PC-9 (cell line): ENCODE measurements around the gene SAMD14. TPM values are rescaled to one million over a fixed set of nuclear protein-coding genes. Genes with fewer than 3 reads are reported as not detected.
A peak's percentile ranks its signal among the peaks of the same experiment; 100 is the strongest.

Experiments
- BruUV-seq: library from RNA; stranded (reverse); fragments of 400-500 nt; replicated peaks from 2 replicates; lab custom pipeline; 2021; lab: Mats Ljungman, UMichigan
- CTCF ChIA-PET: fragments of 300-600 bp; sonication (Branson Sonifier 250); formaldehyde crosslinking; loops from one replicate; lab custom pipeline; 2022; ENCODE audit warnings: antibody characterized with exemption; lab: Charles Lee
- POLR2A ChIA-PET: fragments of 300-600 bp; sonication (Branson Sonifier 250); formaldehyde crosslinking; loops from one replicate; lab custom pipeline; 2022; ENCODE audit warnings: antibody characterized with exemption; ENCODE audit not compliant: unreplicated experiment; lab: Charles Lee
- DNase-seq, 2 experiments: peaks; one replicate each; pipeline versions ENCODE4 v3.0.0 to v3.0.0-alpha.2; 2015 to 2022; ENCODE audit warnings: mixed read lengths in 1 of 2
- H2AFZ ChIP-seq: fragments of 200-600 bp; sonication (generic); 2 replicates; pipeline ENCODE4 v1.8.1; 2017; ENCODE audit warnings: antibody characterized with exemption
- H3F3A ChIP-seq: fragments of 200-600 bp; sonication (generic); 2 replicates; pipeline ENCODE4 v1.8.1; 2017; ENCODE audit warnings: antibody characterized with exemption, mild to moderate bottlenecking, low read depth; ENCODE audit not compliant: insufficient read depth
- H3K27ac ChIP-seq: fragments of 200-600 bp; sonication (generic); 2 replicates; pipeline ENCODE4 v1.6.1; 2016; ENCODE audit warnings: mixed run types
- H3K27me3 ChIP-seq: fragments of 200-600 bp; sonication (generic); 2 replicates; pipeline ENCODE4 v1.6.1; 2016; ENCODE audit warnings: low read depth, mixed run types; ENCODE audit not compliant: insufficient read depth
- H3K36me3 ChIP-seq: fragments of 200-600 bp; sonication (generic); 2 replicates; pipeline ENCODE4 v1.6.1; 2016; ENCODE audit warnings: low read depth, mixed run types
- H3K4me1 ChIP-seq: fragments of 200-600 bp; sonication (generic); replicated peaks from 2 replicates; pipeline ENCODE4 v1.6.1; 2016; ENCODE audit warnings: mixed run types; ENCODE audit not compliant: insufficient read depth
- H3K4me2 ChIP-seq: fragments of 200-600 bp; sonication (generic); 2 replicates; pipeline ENCODE4 v1.6.1; 2017; ENCODE audit warnings: mixed run types
- H3K4me3 ChIP-seq: fragments of 200-600 bp; sonication (generic); 2 replicates; pipeline ENCODE4 v1.6.1; 2016; ENCODE audit warnings: mixed run types
- H3K79me2 ChIP-seq: fragments of 200-600 bp; sonication (generic); 2 replicates; pipeline ENCODE4 v1.6.1; 2017; ENCODE audit warnings: low read depth, mixed run types
- H3K9me2 ChIP-seq: fragments of 200-600 bp; sonication (generic); 2 replicates; pipeline ENCODE4 v1.8.1; 2017; ENCODE audit warnings: mild to moderate bottlenecking; ENCODE audit not compliant: insufficient read depth
- H3K9me3 ChIP-seq: fragments of 200-600 bp; sonication (generic); 2 replicates; pipeline ENCODE4 v1.8.1; 2016; ENCODE audit warnings: low read depth; ENCODE audit not compliant: insufficient read depth
- H4K20me1 ChIP-seq: fragments of 200-600 bp; sonication (generic); 2 replicates; pipeline ENCODE4 v1.8.1; 2017; ENCODE audit not compliant: insufficient read depth
- CTCF ChIP-seq: fragments of 200-600 bp; sonication (generic); conservative IDR thresholded peaks from 2 replicates; pipeline ENCODE4 v1.6.1; 2017; ENCODE audit warnings: mixed run types, antibody characterized with exemption, mild to moderate bottlenecking, moderate library complexity
- EZH2 ChIP-seq: fragments of 200-600 bp; sonication (generic); IDR thresholded peaks from 2 replicates; pipeline ENCODE4 v1.8.0; 2017; ENCODE audit warnings: antibody characterized with exemption, low read depth
- intact Hi-C: fragments of 100-400 bp; cut with micrococcal nuclease; formaldehyde crosslinking; loops from one replicate; pipeline ENCODE4 v1.10.0; 2022; ENCODE audit not compliant: unreplicated experiment
- total RNA-seq: library from RNA; stranded (reverse); gene quantifications from 2 replicates; pipeline ENCODE4 v1.2.3, GENCODE V29; 2021

The SAMD14 gene
- total RNA-seq, 1 experiment from 2014 or later, result 0.17 TPM

- Histone ChIP-seq H3K9me2 (no peaks in the 10 kb centered on the region), H3K4me1 (peaks cover 14% of the 10 kb centered on the region), H3K36me3 (peaks cover 14% of the 10 kb centered on the region), H3K79me2 (peaks cover 6% of the 10 kb centered on the region; the same call in 1 of the 2 replicates), H3K27ac (peak overlapping the region; percentile 12; the same call in 1 of the 2 replicates), H3K27me3 (no peaks in the 10 kb centered on the region), H4K20me1 (peaks cover 26% of the 10 kb centered on the region), H3K4me3 (no peak overlapping the region; the same call in 1 of the 2 replicates), H2AFZ (no peak overlapping the region), H3F3A (peaks cover 58% of the 10 kb centered on the region), H3K9me3 (no peaks in the 10 kb centered on the region), H3K4me2 (peak overlapping the region; percentile 94)
- DNase-seq, result no peak
- CTCF ChIA-PET, result interaction anchor here (0.5 to 1.6 kb wide), 10 partner anchors 14 to 1304 kb away, joined by 3 to 22 read pairs (median 4); partner anchors contain the start of gene ITGA3
- TF ChIP-seq CTCF (no peak), EZH2 (no peak)
- POLR2A ChIA-PET, result interaction anchor here (0.6 kb wide), 1 partner anchor 181 kb away, joined by 7 read pairs; no protein-coding TSS in a partner anchor
- intact Hi-C loops, result loop anchor here (1.0 to 10.0 kb wide), 6 partner anchors 39 to 381 kb away; partner anchors contain the start of gene RSAD1
- BruUV-seq, result no TSS peak
Observed at GRCh38 chr17:50093807-50094206, 36.2 kb downstream of the SAMD14 start.

GRCh38 chr17:50093246-50093645 lies 36.7 kb downstream of the SAMD14 start:
- no TSS peak for BruUV-seq
- H3K4me3 ChIP-seq, result no peak overlapping the region
- H3K9me3 ChIP-seq, result no peaks in the 10 kb centered on the region
- H3K79me2 ChIP-seq, result peaks cover 6% of the 10 kb centered on the region; the same call in 1 of the 2 replicates
- no peaks in the 10 kb centered on the region for H3K9me2 ChIP-seq
- peak overlapping the region; percentile 12 for H3K27ac ChIP-seq
- no peak for TF ChIP-seq CTCF
- no peak for TF ChIP-seq EZH2
- no peak overlapping the region for H3K4me2 ChIP-seq
- peaks cover 63% of the 10 kb centered on the region for H3F3A ChIP-seq
- peaks cover 31% of the 10 kb centered on the region for H4K20me1 ChIP-seq
- ChIA-PET POLR2A (no interaction called here), CTCF (interaction anchor here (0.9 to 1.6 kb wide), 2 partner anchors 15 to 33 kb away, joined by 5 to 9 read pairs; no protein-coding TSS in a partner anchor)
- peaks cover 14% of the 10 kb centered on the region for H3K4me1 ChIP-seq
- H3K27me3 ChIP-seq, result no peaks in the 10 kb centered on the region
- DNase-seq, result peak in 1 of 2 experiments; percentile 37
- no peak overlapping the region for H2AFZ ChIP-seq
- intact Hi-C loops, result loop anchor here (10.0 kb wide), 1 partner anchor 382 kb away; the partner anchor contains the start of gene RSAD1
- peaks cover 19% of the 10 kb centered on the region for H3K36me3 ChIP-seq

- POLR2A ChIA-PET, result interaction anchor here (0.6 to 0.7 kb wide), 2 partner anchors 113 to 1260 kb away, joined by 10 read pairs; no protein-coding TSS in a partner anchor
- peaks cover 73% of the 10 kb centered on the region for H3F3A ChIP-seq
- no peaks in the 10 kb centered on the region for H3K9me3 ChIP-seq
- no peak for TF ChIP-seq EZH2
- TF ChIP-seq CTCF, result no peak
- H3K36me3 ChIP-seq, result peaks cover 24% of the 10 kb centered on the region
- peaks cover 6% of the 10 kb centered on the region; the same call in 1 of the 2 replicates for H3K79me2 ChIP-seq
- no TSS peak for BruUV-seq
- H3K9me2 ChIP-seq, result no peaks in the 10 kb centered on the region
- intact Hi-C loops, result loop anchor here (10.0 kb wide), 1 partner anchor 383 kb away; the partner anchor contains the start of gene RSAD1
- H3K27ac ChIP-seq, result 0 out of 2 replicates have a peak overlapping the region, but pooled peaks have one; percentile 7
- no peak overlapping the region for H2AFZ ChIP-seq
- CTCF ChIA-PET, result interaction anchor here (0.6 to 0.7 kb wide), 3 partner anchors 16 to 360 kb away, joined by 4 to 10 read pairs (median 9); no protein-coding TSS in a partner anchor
- H3K4me2 ChIP-seq, result no peak overlapping the region
- no peak for DNase-seq
- H3K4me1 ChIP-seq, result peaks cover 14% of the 10 kb centered on the region
- H3K4me3 ChIP-seq, result no peak overlapping the region
- peaks cover 45% of the 10 kb centered on the region for H4K20me1 ChIP-seq
- no peaks in the 10 kb centered on the region for H3K27me3 ChIP-seq
Observed at GRCh38 chr17:50091918-50092285, 38.1 kb downstream of the SAMD14 start.
